ENCODE results near the gene KIF13A.
"Not testable (repeated sequence)": the region's sequence is repeated elsewhere in the genome, so short reads cannot be mapped to it uniquely, and the experiment has no call there.

The KIF13A gene

GRCh38 chr6:17897681-17898080 is 89.8 kb downstream of the KIF13A start:
- no peak for DNase-seq (ENCODE audit: low spot score)
- TF ChIP-seq, protein P1, sequence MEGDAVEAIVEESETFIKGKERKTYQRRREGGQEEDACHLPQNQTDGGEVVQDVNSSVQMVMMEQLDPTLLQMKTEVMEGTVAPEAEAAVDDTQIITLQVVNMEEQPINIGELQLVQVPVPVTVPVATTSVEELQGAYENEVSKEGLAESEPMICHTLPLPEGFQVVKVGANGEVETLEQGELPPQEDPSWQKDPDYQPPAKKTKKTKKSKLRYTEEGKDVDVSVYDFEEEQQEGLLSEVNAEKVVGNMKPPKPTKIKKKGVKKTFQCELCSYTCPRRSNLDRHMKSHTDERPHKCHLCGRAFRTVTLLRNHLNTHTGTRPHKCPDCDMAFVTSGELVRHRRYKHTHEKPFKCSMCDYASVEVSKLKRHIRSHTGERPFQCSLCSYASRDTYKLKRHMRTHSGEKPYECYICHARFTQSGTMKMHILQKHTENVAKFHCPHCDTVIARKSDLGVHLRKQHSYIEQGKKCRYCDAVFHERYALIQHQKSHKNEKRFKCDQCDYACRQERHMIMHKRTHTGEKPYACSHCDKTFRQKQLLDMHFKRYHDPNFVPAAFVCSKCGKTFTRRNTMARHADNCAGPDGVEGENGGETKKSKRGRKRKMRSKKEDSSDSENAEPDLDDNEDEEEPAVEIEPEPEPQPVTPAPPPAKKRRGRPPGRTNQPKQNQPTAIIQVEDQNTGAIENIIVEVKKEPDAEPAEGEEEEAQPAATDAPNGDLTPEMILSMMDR (IDR thresholded peaks at IDR 0.05; ENCODE audit: borderline replicate concordance, control extremely low read depth, extremely low read depth, insufficient read depth, missing control alignments), result no peak
- in situ Hi-C loops (cut with MboI; ENCODE audit: low sequenced_read_pairs, unreplicated experiment), result no loop called here

- DNase-seq (ENCODE audit: low spot score), result no peak
- TF ChIP-seq, protein P1 (IDR thresholded peaks at IDR 0.05; ENCODE audit: borderline replicate concordance, control extremely low read depth, extremely low read depth, insufficient read depth, missing control alignments), result no peak
- in situ Hi-C loops (cut with MboI; ENCODE audit: low sequenced_read_pairs, unreplicated experiment), result no loop called here
Observed at GRCh38 chr6:17894905-17895304, 92.5 kb downstream of the KIF13A start.

GRCh38 chr6:17894191-17894590 is 93.2 kb downstream of the KIF13A start:
- in situ Hi-C loops (cut with MboI; ENCODE audit: low sequenced_read_pairs, unreplicated experiment), result no loop called here
- TF ChIP-seq, protein P1 (IDR thresholded peaks at IDR 0.05; ENCODE audit: borderline replicate concordance, control extremely low read depth, extremely low read depth, insufficient read depth, missing control alignments), result no peak
- no peak for DNase-seq (ENCODE audit: low spot score)

- in situ Hi-C loops (cut with MboI; ENCODE audit: low sequenced_read_pairs, unreplicated experiment), result no loop called here
- TF ChIP-seq, protein P1 (IDR thresholded peaks at IDR 0.05; ENCODE audit: borderline replicate concordance, control extremely low read depth, extremely low read depth, insufficient read depth, missing control alignments), result no peak
- DNase-seq (ENCODE audit: low spot score), result no peak
Observed at GRCh38 chr6:17892097-17892686, 95.2 kb downstream of the KIF13A start.

DNA sequence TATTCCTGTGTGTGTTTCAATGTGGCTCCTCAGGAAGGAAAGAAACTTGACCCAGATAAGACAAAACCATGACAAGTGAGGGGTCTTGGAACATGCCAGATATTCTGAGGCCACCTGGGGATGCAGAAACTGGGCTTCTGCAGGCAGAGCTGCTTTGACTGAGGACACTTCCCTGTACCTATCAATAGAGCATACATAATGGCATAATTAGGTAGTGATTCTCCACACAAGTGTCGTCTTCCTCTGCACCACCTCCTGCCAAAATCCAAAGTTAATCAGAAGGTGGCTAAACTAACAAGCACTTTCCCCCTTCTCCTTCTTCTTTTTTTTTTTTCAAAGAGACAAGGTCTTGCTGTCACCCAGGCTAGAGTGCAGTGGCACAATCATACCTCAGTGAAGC is 97.1 kb downstream of the KIF13A start:
- no peak for DNase-seq (ENCODE audit: low spot score)

DNA sequence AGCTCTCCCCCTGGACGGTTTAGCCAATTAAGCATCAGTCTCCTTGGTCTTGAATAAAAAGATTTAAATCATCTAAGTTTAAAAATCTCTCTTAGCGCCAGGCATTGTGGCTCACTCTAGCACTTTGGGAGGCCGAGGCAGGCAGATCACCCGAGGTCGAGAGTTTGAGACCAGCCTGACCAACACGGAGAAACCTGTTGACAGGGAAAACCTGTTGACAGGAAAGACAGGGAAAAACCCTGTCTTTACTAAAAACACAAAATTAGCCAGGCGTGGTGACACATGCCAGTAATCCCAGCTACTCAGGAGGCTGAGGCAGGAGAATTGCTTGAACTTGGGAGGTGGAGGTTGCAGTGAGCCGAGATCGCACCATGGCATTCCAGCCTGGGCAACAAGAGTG is 97.7 kb downstream of the KIF13A start:
- in situ Hi-C loops (cut with MboI; ENCODE audit: low sequenced_read_pairs, unreplicated experiment); DNase-seq (ENCODE audit: low spot score): not testable (repeated sequence)

More for the DNA sequence above, 97.1 kb downstream of the KIF13A start:
- TF ChIP-seq, protein P1 (IDR thresholded peaks at IDR 0.05; ENCODE audit: borderline replicate concordance, control extremely low read depth, extremely low read depth, insufficient read depth, missing control alignments), result no peak
- in situ Hi-C loops (cut with MboI; ENCODE audit: low sequenced_read_pairs, unreplicated experiment), result no loop called here

DNA sequence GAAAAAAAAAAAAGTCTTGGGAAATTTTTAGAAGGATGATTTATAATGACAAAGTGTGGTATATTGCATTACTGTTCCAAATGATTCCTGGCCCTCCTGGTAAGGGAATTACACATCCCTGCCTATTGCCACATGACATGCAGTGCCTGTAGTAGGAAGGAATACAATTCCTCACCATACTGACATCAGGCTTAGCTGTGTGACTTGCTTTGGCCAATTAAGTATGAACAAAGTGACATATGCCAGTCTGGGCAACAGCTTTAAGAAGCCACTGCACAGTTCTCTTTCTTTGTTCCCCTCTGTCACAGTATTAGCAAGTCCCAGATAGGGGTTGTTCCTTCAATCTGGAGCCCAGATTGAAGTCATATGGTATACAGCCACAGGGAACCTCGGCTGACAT is 100.5 kb downstream of the KIF13A start:
- DNase-seq (ENCODE audit: low spot score), result no peak
- TF ChIP-seq, protein P1 (IDR thresholded peaks at IDR 0.05; ENCODE audit: borderline replicate concordance, control extremely low read depth, extremely low read depth, insufficient read depth, missing control alignments), result no peak
- in situ Hi-C loops (cut with MboI; ENCODE audit: low sequenced_read_pairs, unreplicated experiment), result no loop called here

Measured in GM13976 (cell line).